Measurements from ENCODE around the gene APOA5.

The APOA5 gene

DNA sequence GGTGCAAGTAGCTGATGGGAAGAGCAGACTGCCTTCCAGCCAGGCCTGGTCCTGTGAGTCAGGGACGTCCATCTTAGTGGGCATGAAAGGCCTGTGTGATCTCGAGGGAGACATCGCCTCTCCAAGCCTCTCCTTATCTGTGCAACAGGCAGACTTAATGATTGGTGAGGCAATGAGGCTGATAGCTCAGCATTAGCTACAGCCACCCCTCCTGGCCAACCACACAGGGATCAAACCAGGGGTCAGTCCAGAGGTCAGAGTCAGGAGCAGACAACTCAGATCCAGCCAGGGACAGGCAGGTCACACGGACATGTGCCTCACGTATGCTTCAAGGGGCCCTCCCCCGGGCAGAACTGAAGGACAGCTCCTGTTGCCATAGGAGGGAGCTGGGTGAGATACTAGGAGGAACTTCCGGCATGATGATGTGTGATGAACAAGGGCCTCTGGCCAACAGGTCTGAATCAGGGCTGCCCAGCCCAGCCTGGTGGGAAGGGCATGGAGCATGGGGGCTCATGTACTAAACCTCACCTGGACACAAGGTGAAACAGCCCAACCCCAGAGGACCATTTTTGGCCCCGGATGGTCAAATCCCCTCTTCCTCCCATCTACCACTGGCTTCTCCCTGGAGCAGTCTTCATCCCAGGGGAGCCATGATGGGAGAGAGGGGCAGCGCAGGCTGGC, 35.2 kb upstream of the APOA5 start:
- H3K36me3 ChIP-seq (ENCODE audit: control insufficient read depth in 1 of 2, insufficient read depth in 2 of 2, low read length in 2 of 2), result no peaks in the 10 kb centered on the region
- peak overlapping the region; percentile 25 for H3K27ac ChIP-seq (ENCODE audit: low read depth, low read length)
- H3K9ac ChIP-seq (ENCODE audit: low read depth in 1 of 2, low read length in 2 of 2), result no peak overlapping the region
- H3K4me3 ChIP-seq (ENCODE audit: low read depth in 1 of 2, low read length in 2 of 2), result no peak overlapping the region
- H3K4me1 ChIP-seq (ENCODE audit: control insufficient read depth in 1 of 2, insufficient read depth in 2 of 2, low read length in 2 of 2), result peaks cover 41 to 50% of the 10 kb centered on the region in 2 donors
- H3K27me3 ChIP-seq (ENCODE audit: control insufficient read depth in 1 of 2, insufficient read depth in 2 of 2, low read length in 2 of 2), result no peaks in the 10 kb centered on the region
- H3K9me3 ChIP-seq (ENCODE audit: control insufficient read depth in 1 of 2, low read length in 2 of 2), result no peaks in the 10 kb centered on the region

DNA sequence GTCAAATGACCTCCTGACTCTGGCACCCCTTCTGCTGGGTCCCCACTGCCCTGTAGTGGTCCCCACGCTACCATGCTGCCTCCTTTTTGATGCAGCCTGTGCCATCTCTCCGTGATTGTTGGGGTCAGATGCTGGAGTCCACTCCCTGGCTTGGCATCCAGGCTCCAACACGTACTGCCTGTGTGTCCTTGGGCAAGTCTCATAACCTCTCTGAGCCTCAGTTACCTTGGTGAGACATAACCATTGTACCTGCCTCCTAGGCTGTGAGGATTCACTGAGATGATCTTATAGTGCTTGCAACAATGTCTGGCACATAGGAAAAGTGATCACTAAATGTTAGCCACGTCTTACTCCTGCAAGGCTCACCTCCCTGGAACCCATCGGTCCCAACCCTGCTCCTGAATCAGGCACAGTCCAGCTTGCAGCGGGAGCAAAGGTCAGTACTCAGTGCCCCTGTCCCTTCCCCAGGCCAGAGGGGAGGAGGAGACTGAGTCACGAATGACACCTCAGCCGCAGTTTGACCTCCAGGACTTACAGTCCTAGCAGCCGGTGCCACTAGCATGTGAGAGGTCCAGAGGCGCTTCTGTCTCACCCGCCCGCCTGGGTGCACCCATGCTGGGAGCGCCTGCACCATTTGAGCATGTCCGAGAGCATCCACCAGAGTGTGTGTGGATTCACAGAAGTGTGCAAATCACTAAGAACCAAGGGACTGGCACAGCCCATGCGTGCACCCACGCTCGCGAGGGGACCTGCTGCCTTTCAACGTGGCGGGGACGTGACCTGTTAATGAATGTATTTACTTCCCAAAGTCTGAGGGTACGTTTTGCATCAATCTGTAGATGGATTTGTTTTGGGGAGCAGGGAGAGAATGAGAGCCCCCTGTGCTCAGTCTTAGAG, 34.4 kb upstream of the APOA5 start:
- Histone ChIP-seq H3K9ac (ENCODE audit: low read depth in 1 of 2, low read length in 2 of 2) (no peak overlapping the region), H3K27me3 (ENCODE audit: control insufficient read depth in 1 of 2, insufficient read depth in 2 of 2, low read length in 2 of 2) (no peaks in the 10 kb centered on the region), H3K27ac (ENCODE audit: low read depth, low read length) (no peak overlapping the region), H3K36me3 (ENCODE audit: control insufficient read depth in 1 of 2, insufficient read depth in 2 of 2, low read length in 2 of 2) (no peaks in the 10 kb centered on the region), H3K4me1 (ENCODE audit: control insufficient read depth in 1 of 2, insufficient read depth in 2 of 2, low read length in 2 of 2) (peaks cover 41 to 48% of the 10 kb centered on the region in 2 donors), H3K9me3 (ENCODE audit: control insufficient read depth in 1 of 2, low read length in 2 of 2) (no peaks in the 10 kb centered on the region), H3K4me3 (ENCODE audit: low read depth in 1 of 2, low read length in 2 of 2) (no peak overlapping the region)

DNA sequence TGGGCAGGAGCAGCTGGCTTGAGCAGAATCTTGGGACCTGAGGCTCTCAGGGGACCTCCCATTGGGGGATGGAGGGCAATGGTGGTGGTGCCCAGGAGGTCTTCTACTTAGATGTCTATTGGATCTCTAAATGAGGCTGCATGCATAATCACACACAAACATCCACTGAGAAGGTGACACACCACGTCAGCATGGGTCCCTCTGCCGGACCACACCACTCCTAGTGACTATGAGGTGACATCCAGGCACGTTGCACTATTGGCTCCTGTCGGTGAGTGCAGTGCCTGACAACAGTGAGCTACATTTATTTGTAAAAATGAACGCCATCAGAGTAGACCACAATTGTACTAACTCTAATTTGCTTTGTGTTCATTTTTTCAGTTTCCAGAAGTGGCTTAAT, 33.8 kb upstream of the APOA5 start:
- no peak overlapping the region for H3K27ac ChIP-seq (ENCODE audit: low read depth, low read length)
- H3K36me3 ChIP-seq (ENCODE audit: control insufficient read depth in 1 of 2, insufficient read depth in 2 of 2, low read length in 2 of 2), result no peaks in the 10 kb centered on the region
- H3K9ac ChIP-seq (ENCODE audit: low read depth in 1 of 2, low read length in 2 of 2), result no peak overlapping the region
- no peaks in the 10 kb centered on the region for H3K27me3 ChIP-seq (ENCODE audit: control insufficient read depth in 1 of 2, insufficient read depth in 2 of 2, low read length in 2 of 2)
- peaks cover 42 to 48% of the 10 kb centered on the region in 2 donors for H3K4me1 ChIP-seq (ENCODE audit: control insufficient read depth in 1 of 2, insufficient read depth in 2 of 2, low read length in 2 of 2)
- H3K9me3 ChIP-seq (ENCODE audit: control insufficient read depth in 1 of 2, low read length in 2 of 2), result no peaks in the 10 kb centered on the region
- H3K4me3 ChIP-seq (ENCODE audit: low read depth in 1 of 2, low read length in 2 of 2), result no peak overlapping the region

DNA sequence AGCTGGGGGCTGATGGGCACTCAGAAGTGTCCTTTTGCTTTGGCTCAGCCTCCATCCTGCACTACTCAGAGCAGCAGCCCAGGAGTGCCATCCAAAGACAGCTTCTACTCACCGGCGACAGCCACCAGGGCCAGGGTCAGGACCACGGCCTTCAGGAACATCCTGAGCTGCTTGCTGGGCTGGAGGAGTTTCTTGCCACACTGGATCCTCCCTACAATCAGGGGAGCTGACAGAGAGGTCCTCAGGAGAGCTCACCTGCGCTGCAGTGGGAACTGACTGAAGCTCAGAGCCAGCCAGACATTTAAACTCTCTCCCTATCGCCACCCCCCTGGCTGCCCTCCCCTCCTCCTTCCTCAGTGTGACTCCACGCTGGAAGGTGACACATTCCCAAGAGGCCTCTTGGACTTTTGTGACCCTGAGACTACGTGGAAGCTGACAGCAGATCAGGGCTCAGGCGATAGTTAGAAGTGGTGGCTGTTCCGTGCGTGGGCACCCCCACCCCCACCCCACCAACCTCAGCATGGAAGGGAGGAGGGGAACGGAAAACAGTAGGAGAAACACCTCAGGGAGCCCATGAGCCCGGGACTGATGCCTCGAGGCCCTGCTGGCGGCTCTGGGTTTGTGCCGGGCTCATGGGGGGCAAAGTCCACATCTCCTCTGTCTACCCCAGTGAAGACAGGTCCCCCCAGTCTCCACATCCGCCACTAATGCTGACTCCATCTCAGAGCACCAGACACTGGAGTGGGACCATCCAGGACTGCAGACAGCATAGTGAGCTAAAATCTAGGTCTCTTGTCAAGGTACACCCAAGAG, 31.6 kb upstream of the APOA5 start, which contains the start of gene APOA4:
Gene APOA4, minus strand, starts transcription at position 274 of the 813 bp plus-strand sequence. Its CDS starts 113 bp downstream, at position 161.
- Histone ChIP-seq H3K4me3 (ENCODE audit: low read depth in 1 of 2, low read length in 2 of 2) (peak within 1 kb of the TSS; percentile 16 to 58), H3K9me3 (ENCODE audit: control insufficient read depth in 1 of 2, low read length in 2 of 2) (no peaks in the 10 kb centered on the region), H3K9ac (ENCODE audit: low read depth in 1 of 2, low read length in 2 of 2) (peak within 1 kb of the TSS; percentile 28 to 42), H3K27me3 (ENCODE audit: control insufficient read depth in 1 of 2, insufficient read depth in 2 of 2, low read length in 2 of 2) (no peaks in the 10 kb centered on the region), H3K4me1 (ENCODE audit: control insufficient read depth in 1 of 2, insufficient read depth in 2 of 2, low read length in 2 of 2) (peaks cover 25 to 32% of the 10 kb centered on the region in 2 donors), H3K27ac (ENCODE audit: low read depth, low read length) (peak within 1 kb of the TSS; percentile 26), H3K36me3 (ENCODE audit: control insufficient read depth in 1 of 2, insufficient read depth in 2 of 2, low read length in 2 of 2) (no peaks in the 10 kb centered on the region)

DNA sequence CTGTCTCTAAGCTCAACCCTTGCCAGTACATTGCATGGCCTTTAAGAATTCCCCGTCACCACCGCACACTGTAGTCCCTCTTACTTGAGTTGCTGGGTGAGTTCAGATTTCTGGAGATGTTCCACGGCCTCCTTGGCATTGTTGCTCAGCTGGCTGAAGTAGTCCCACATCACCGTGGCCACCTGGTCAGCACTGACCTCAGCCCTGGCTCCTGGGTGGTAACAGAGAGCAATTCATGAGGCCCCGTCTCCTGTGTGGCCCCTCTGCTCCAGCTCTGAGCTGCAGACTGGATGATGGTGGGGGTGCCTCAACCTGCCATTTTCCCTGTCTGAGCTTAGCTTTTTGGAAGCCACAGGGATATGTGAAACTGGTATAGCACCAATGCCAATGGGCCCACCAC, 30.9 kb upstream of the APOA5 start:
- Histone ChIP-seq H3K36me3 (ENCODE audit: control insufficient read depth in 1 of 2, insufficient read depth in 2 of 2, low read length in 2 of 2) (no peaks in the 10 kb centered on the region), H3K27ac (ENCODE audit: low read depth, low read length) (peak overlapping the region; percentile 26), H3K9ac (ENCODE audit: low read depth in 1 of 2, low read length in 2 of 2) (peak overlapping the region; percentile 28 to 42)

DNA sequence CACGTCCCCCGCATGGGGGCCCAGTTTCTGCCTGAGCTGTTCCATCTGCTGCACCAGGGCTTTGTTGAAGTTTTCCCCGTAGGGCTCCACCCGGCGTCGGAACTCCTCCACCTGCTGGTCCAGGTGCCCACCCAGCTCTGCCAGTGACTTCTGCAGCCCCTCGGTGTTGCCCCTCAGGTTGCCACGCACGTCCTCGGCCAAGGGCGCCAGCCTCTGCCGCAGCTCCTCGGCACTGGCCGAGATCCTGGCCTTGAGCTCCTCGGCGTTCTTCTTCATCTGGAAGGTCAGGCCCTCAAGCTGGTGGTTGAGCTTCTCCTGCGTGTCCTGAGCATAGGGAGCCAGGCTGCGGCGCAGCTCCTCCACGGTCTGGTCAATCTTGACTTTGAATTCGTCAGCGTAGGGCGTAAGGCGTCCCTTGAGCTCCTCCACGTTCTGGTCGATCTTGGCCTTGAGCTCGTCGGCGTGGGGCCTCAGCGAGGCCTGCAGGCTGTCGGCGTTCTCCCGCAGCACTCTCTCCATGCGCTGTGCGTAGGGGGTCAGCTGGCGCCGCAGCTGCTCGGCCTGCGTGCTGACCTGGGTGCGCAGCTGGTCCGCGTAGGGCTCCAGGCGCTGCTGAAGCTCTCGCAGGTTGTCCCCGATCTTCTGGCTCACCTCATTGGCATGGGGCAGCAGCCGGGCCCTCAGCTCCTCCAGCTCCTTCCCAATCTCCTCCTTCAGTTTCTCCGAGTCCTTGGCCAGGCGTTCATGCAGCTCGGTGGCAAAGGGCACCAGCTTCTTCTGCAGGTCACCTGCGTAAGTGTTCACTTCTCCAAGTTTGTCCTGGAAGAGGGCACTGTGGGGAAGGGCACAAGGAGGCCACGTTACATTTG, 29.6 kb upstream of the APOA5 start:
- no peaks in the 10 kb centered on the region for H3K9me3 ChIP-seq (ENCODE audit: control insufficient read depth in 1 of 2, low read length in 2 of 2)
- no peaks in the 10 kb centered on the region for H3K36me3 ChIP-seq (ENCODE audit: control insufficient read depth in 1 of 2, insufficient read depth in 2 of 2, low read length in 2 of 2)
- peak overlapping the region; percentile 12 to 42 for H3K9ac ChIP-seq (ENCODE audit: low read depth in 1 of 2, low read length in 2 of 2)
- H3K27me3 ChIP-seq (ENCODE audit: control insufficient read depth in 1 of 2, insufficient read depth in 2 of 2, low read length in 2 of 2), result no peaks in the 10 kb centered on the region
- H3K4me1 ChIP-seq (ENCODE audit: control insufficient read depth in 1 of 2, insufficient read depth in 2 of 2, low read length in 2 of 2), result peaks cover 9 to 16% of the 10 kb centered on the region in 2 donors
- H3K27ac ChIP-seq (ENCODE audit: low read depth, low read length), result no peak overlapping the region
- H3K4me3 ChIP-seq (ENCODE audit: low read depth in 1 of 2, low read length in 2 of 2), result peak overlapping the region; percentile 16 to 58

More for the DNA sequence above, 30.9 kb upstream of the APOA5 start:
- peaks cover 22 to 27% of the 10 kb centered on the region in 2 donors for H3K4me1 ChIP-seq (ENCODE audit: control insufficient read depth in 1 of 2, insufficient read depth in 2 of 2, low read length in 2 of 2)
- H3K27me3 ChIP-seq (ENCODE audit: control insufficient read depth in 1 of 2, insufficient read depth in 2 of 2, low read length in 2 of 2), result no peaks in the 10 kb centered on the region
- peak overlapping the region; percentile 16 to 58 for H3K4me3 ChIP-seq (ENCODE audit: low read depth in 1 of 2, low read length in 2 of 2)
- H3K9me3 ChIP-seq (ENCODE audit: control insufficient read depth in 1 of 2, low read length in 2 of 2), result no peaks in the 10 kb centered on the region

DNA sequence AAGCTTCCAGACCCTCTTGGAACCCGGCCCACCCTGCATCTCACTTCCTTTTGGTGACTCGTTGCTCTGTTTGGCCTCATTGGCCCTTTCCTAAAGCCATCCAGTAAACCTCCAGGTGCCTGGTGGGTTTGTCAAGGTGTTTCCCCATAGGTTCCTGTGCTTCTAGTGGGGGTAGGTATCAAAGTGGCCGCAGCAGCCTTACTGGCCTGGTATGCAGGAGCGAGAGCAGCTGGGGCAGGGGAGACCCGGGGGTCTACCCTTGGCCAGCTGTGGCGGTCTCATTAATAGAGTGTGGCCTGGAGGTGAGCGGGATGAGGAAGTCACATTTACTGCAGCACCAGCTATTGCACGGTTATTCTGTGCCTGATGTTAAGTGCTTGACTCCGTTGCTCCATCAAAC, 27.4 kb upstream of the APOA5 start:
- H3K27me3 ChIP-seq (ENCODE audit: control insufficient read depth in 1 of 2, insufficient read depth in 2 of 2, low read length in 2 of 2), result no peaks in the 10 kb centered on the region
- H3K9ac ChIP-seq (ENCODE audit: low read depth in 1 of 2, low read length in 2 of 2), result no peak overlapping the region
- no peaks in the 10 kb centered on the region for H3K9me3 ChIP-seq (ENCODE audit: control insufficient read depth in 1 of 2, low read length in 2 of 2)
- no peak overlapping the region for H3K27ac ChIP-seq (ENCODE audit: low read depth, low read length)
- peaks cover 2 to 13% of the 10 kb centered on the region in 2 donors for H3K4me1 ChIP-seq (ENCODE audit: control insufficient read depth in 1 of 2, insufficient read depth in 2 of 2, low read length in 2 of 2)
- no peak overlapping the region for H3K4me3 ChIP-seq (ENCODE audit: low read depth in 1 of 2, low read length in 2 of 2)
- H3K36me3 ChIP-seq (ENCODE audit: control insufficient read depth in 1 of 2, insufficient read depth in 2 of 2, low read length in 2 of 2), result no peaks in the 10 kb centered on the region

DNA sequence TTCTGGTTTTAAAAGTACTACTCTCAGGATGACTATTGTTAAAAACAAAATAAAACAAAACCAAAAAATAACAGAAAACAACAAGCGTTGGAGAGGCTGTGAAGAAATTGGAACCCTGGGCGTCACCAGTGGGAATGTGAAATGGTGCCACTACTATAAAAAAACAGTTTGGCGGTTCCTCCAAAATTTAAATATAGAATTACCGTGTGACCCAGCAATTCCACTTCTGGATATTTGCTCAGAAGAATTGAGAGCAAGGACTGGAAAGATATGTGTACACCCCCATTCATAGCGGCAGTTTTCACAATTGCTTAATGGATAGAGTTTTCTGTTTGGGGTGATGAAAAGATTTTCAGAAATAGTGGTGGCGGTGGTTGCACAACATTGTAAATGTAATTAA, 22.8 kb upstream of the APOA5 start:
- Histone ChIP-seq H3K9ac (ENCODE audit: low read depth in 1 of 2, low read length in 2 of 2) (no peak overlapping the region), H3K4me3 (ENCODE audit: low read depth in 1 of 2, low read length in 2 of 2) (no peak overlapping the region), H3K4me1 (ENCODE audit: control insufficient read depth in 1 of 2, insufficient read depth in 2 of 2, low read length in 2 of 2) (peaks cover 0 to 9% of the 10 kb centered on the region in 2 donors), H3K27ac (ENCODE audit: low read depth, low read length) (no peak overlapping the region), H3K36me3 (ENCODE audit: control insufficient read depth in 1 of 2, insufficient read depth in 2 of 2, low read length in 2 of 2) (no peaks in the 10 kb centered on the region), H3K9me3 (ENCODE audit: control insufficient read depth in 1 of 2, low read length in 2 of 2) (no peaks in the 10 kb centered on the region), H3K27me3 (ENCODE audit: control insufficient read depth in 1 of 2, insufficient read depth in 2 of 2, low read length in 2 of 2) (no peaks in the 10 kb centered on the region)

DNA sequence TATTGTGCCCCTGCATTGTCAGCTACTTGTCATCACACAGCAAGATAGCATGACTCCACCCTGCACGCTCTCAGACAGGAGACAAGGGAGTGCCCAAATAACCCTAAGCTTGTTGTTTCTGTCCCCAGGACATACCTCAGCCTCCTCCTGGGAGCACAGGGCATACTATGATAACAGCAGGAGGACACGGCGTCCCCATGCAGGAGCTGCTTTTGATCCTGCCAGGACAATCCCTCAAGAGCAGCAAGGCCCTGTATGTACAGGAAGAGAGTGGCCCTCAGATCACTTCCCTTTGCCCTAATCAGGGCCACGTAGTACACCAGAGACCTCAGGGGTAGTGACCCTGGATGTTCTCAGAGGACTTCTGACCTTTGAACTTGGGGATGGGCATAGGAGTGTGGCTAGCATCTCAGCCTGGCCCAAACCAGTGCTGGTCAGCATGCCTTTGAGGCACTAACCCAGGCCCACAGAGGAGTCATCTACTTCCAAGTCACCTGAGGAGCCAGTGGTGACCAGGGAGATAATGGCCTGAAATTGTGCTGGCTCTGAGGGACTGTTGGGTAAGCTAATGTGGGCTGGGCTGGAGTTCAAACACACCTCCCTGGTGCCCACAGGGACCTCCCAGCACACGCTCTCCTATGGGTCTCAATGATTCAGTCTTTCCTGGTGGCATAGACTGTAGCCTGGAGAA, 22.2 kb upstream of the APOA5 start:
- Histone ChIP-seq H3K27ac (ENCODE audit: low read depth, low read length) (no peak overlapping the region), H3K9ac (ENCODE audit: low read depth in 1 of 2, low read length in 2 of 2) (no peak overlapping the region), H3K27me3 (ENCODE audit: control insufficient read depth in 1 of 2, insufficient read depth in 2 of 2, low read length in 2 of 2) (no peaks in the 10 kb centered on the region), H3K4me3 (ENCODE audit: low read depth in 1 of 2, low read length in 2 of 2) (no peak overlapping the region), H3K9me3 (ENCODE audit: control insufficient read depth in 1 of 2, low read length in 2 of 2) (no peaks in the 10 kb centered on the region), H3K36me3 (ENCODE audit: control insufficient read depth in 1 of 2, insufficient read depth in 2 of 2, low read length in 2 of 2) (no peaks in the 10 kb centered on the region), H3K4me1 (ENCODE audit: control insufficient read depth in 1 of 2, insufficient read depth in 2 of 2, low read length in 2 of 2) (peaks cover under 1 to 10% of the 10 kb centered on the region in 2 donors)

Data from duodenal mucosa (tissue), 2 donors.